Lung (tissue), 12 donors: ENCODE data around the gene SLC10A1. TPM values are rescaled to one million over a fixed set of nuclear protein-coding genes. Genes with fewer than 3 reads are reported as not detected.

ENCODE experiments used
- ATAC-seq: fragments of 200-7000 bp; cut with Tn5 transposase; one replicate; pipeline ENCODE4 v1.9.1; 2020; ENCODE audit warnings: moderate number of reproducible peaks; ENCODE audit not compliant: insufficient read depth, low FRiP score
- DNase-seq, 3 donors: peaks; one replicate each; pipeline ENCODE4 v3.0.0-alpha.2; 2013 to 2017
- H3K27ac ChIP-seq, 2 donors: one replicate each; pipeline ENCODE4 v1.5.1; 2013; ENCODE audit warnings: mild to moderate bottlenecking in 2 of 2, moderate library complexity in 2 of 2, control low read depth in 1 of 2, inconsistent platforms in 1 of 2, low read depth in 1 of 2, low read length in 1 of 2
- H3K27me3 ChIP-seq, 3 donors: one replicate each; pipeline ENCODE4 v1.5.1; 2013; ENCODE audit warnings: low read length in 2 of 3; ENCODE audit not compliant: control insufficient read depth in 3 of 3, insufficient read depth in 3 of 3
- H3K36me3 ChIP-seq, 4 donors: one replicate each; pipeline ENCODE4 v1.5.1; 2013; ENCODE audit warnings: low read length in 4 of 4, mild to moderate bottlenecking in 1 of 4, moderate library complexity in 1 of 4; ENCODE audit not compliant: control insufficient read depth in 4 of 4, insufficient read depth in 4 of 4
- H3K4me1 ChIP-seq, 5 donors: one replicate each; pipeline ENCODE4 v1.5.1; 2013; ENCODE audit warnings: low read length in 5 of 5, mild to moderate bottlenecking in 2 of 5, moderate library complexity in 1 of 5; ENCODE audit not compliant: control insufficient read depth in 5 of 5, insufficient read depth in 5 of 5
- H3K4me3 ChIP-seq: one replicate; pipeline ENCODE4 v1.5.1; 2013; ENCODE audit warnings: mild to moderate bottlenecking, control low read depth, moderate library complexity
- H3K9ac ChIP-seq, 2 donors: one replicate each; pipeline ENCODE4 v1.5.1; 2013; ENCODE audit warnings: low read length in 2 of 2, control low read depth in 1 of 2; ENCODE audit not compliant: insufficient read depth in 1 of 2
- H3K9me3 ChIP-seq, 4 donors: one replicate each; pipeline ENCODE4 v1.5.1; 2013; ENCODE audit warnings: low read length in 3 of 4, mild to moderate bottlenecking in 1 of 4, moderate library complexity in 1 of 4; ENCODE audit not compliant: control insufficient read depth in 4 of 4, insufficient read depth in 3 of 4
- CTCF ChIP-seq: IDR thresholded peaks from 2 replicates; pipeline ENCODE4 v1.5.1; 2012; ENCODE audit warnings: mild to moderate bottlenecking; ENCODE audit errors: control extremely low read depth, extremely low read depth
- whole genome bisulfite sequencing, 2 donors: extraction: QIAGEN DNeasy Blood & Tissue Kit; methylation state at CpG; one replicate each; pipeline ENCODE4 v1.1.7; 2013; 5-methylcytosine and 5-hydroxymethylcytosine counted together
- polyA plus RNA-seq, 2 donors: library from polyadenylated mRNA; stranded (reverse); fragments of 200-250 nt; gene quantifications; one replicate each; pipeline ENCODE4 v1.2.1, GENCODE V29; 2013
- total RNA-seq, 2 donors: library from RNA; depleted of rRNA in 1 of 2; stranded (reverse); fragments of >200 nt in 1 of 2; gene quantifications; one replicate each; pipeline ENCODE4 v1.2.1, GENCODE V29; 2014 to 2021
- donor health status: control.
- donor health status: control.
- donor health status: Bipolar disorder and iron deficiency.
- donor health status: healthy.
- donor health status: DM: yes; HTN: yes; CAD: no.

Gene SLC10A1
- total and polyA plus RNA-seq, 4 donors = not detected

- no peaks in the 10 kb centered on the region for H3K36me3 ChIP-seq
These were observed 30.5 kb upstream of the SLC10A1 start for GRCh38 chr14:69827560-69827959.

GRCh38 chr14:69822456-69822855, 25.4 kb upstream of the SLC10A1 start:
- H3K27me3 ChIP-seq = peaks cover 0 to 1% (median 0%) of the 10 kb centered on the region in 3 donors
- 69 to 86% methylated on average over 6 of the region's 6 CpGs for WGBS, 2 donors
- H3K4me1 ChIP-seq = no peaks in the 10 kb centered on the region
- ATAC-seq = no peak
- no peak overlapping the region for H3K27ac ChIP-seq
- H3K9ac ChIP-seq = no peak overlapping the region
- peaks cover 0 to 4% (median 0%) of the 10 kb centered on the region in 4 donors for H3K9me3 ChIP-seq
- no peak for TF ChIP-seq CTCF
- no peaks in the 10 kb centered on the region for H3K36me3 ChIP-seq
- H3K4me3 ChIP-seq = no peak overlapping the region
- no peak for DNase-seq

More at GRCh38 chr14:69827560-69827959, 30.5 kb upstream of the SLC10A1 start:
- Histone ChIP-seq H3K9ac (no peak overlapping the region), H3K4me3 (no peak overlapping the region), H3K4me1 (no peaks in the 10 kb centered on the region), H3K27me3 (no peaks in the 10 kb centered on the region), H3K9me3 (peaks cover 0 to 6% (median 0%) of the 10 kb centered on the region in 4 donors), H3K27ac (no peak overlapping the region)
- DNase-seq = no peak
- ATAC-seq = no peak
- 60 to 70% methylated on average over 4 of the region's 4 CpGs for WGBS, 2 donors
- no peak for TF ChIP-seq CTCF

- no peak overlapping the region for H3K9ac ChIP-seq
- no peaks in the 10 kb centered on the region for H3K36me3 ChIP-seq
- no peak for ATAC-seq
- no peaks in the 10 kb centered on the region for H3K4me1 ChIP-seq
- peaks cover 0 to 4% (median 0%) of the 10 kb centered on the region in 3 donors for H3K27me3 ChIP-seq
- WGBS, 2 donors = 71 to 86% methylated on average over 2 of the region's 2 CpGs
- H3K4me3 ChIP-seq = no peak overlapping the region
- TF ChIP-seq CTCF = no peak
- no peaks in the 10 kb centered on the region for H3K9me3 ChIP-seq
- DNase-seq = no peak
- no peak overlapping the region for H3K27ac ChIP-seq
These were observed 23.9 kb upstream of the SLC10A1 start for GRCh38 chr14:69820991-69821390.

- Histone ChIP-seq H3K36me3 (no peaks in the 10 kb centered on the region), H3K4me1 (no peaks in the 10 kb centered on the region), H3K9ac (no peak overlapping the region), H3K9me3 (no peaks in the 10 kb centered on the region), H3K27ac (no peak overlapping the region), H3K27me3 (peaks cover 0 to 4% (median 0%) of the 10 kb centered on the region in 3 donors), H3K4me3 (no peak overlapping the region)
- TF ChIP-seq CTCF = no peak
- no peak for ATAC-seq
- DNase-seq = no peak
- 77 to 90% methylated on average over 8 of the region's 8 CpGs for WGBS, 2 donors
These were observed 22.6 kb upstream of the SLC10A1 start for GRCh38 chr14:69819607-69820006.
